Lung (tissue), 12 donors: Measurements from ENCODE around the gene ZNF532. TPM values are rescaled to one million over a fixed set of nuclear protein-coding genes. Genes with fewer than 3 reads are reported as not detected.

ENCODE experiments used
- ATAC-seq: fragments of 200-7000 bp; cut with Tn5 transposase; one replicate; pipeline ENCODE4 v1.9.1; 2020; ENCODE audit warnings: moderate number of reproducible peaks; ENCODE audit not compliant: insufficient read depth, low FRiP score
- DNase-seq, 3 donors: peaks; one replicate each; pipeline ENCODE4 v3.0.0-alpha.2; 2013 to 2017
- H3K27ac ChIP-seq, 2 donors: one replicate each; pipeline ENCODE4 v1.5.1; 2013; ENCODE audit warnings: mild to moderate bottlenecking in 2 of 2, moderate library complexity in 2 of 2, control low read depth in 1 of 2, inconsistent platforms in 1 of 2, low read depth in 1 of 2, low read length in 1 of 2
- H3K27me3 ChIP-seq, 3 donors: one replicate each; pipeline ENCODE4 v1.5.1; 2013; ENCODE audit warnings: low read length in 2 of 3; ENCODE audit not compliant: control insufficient read depth in 3 of 3, insufficient read depth in 3 of 3
- H3K36me3 ChIP-seq, 4 donors: one replicate each; pipeline ENCODE4 v1.5.1; 2013; ENCODE audit warnings: low read length in 4 of 4, mild to moderate bottlenecking in 1 of 4, moderate library complexity in 1 of 4; ENCODE audit not compliant: control insufficient read depth in 4 of 4, insufficient read depth in 4 of 4
- H3K4me1 ChIP-seq, 5 donors: one replicate each; pipeline ENCODE4 v1.5.1; 2013; ENCODE audit warnings: low read length in 5 of 5, mild to moderate bottlenecking in 2 of 5, moderate library complexity in 1 of 5; ENCODE audit not compliant: control insufficient read depth in 5 of 5, insufficient read depth in 5 of 5
- H3K4me3 ChIP-seq: one replicate; pipeline ENCODE4 v1.5.1; 2013; ENCODE audit warnings: mild to moderate bottlenecking, control low read depth, moderate library complexity
- H3K9ac ChIP-seq, 2 donors: one replicate each; pipeline ENCODE4 v1.5.1; 2013; ENCODE audit warnings: low read length in 2 of 2, control low read depth in 1 of 2; ENCODE audit not compliant: insufficient read depth in 1 of 2
- H3K9me3 ChIP-seq, 4 donors: one replicate each; pipeline ENCODE4 v1.5.1; 2013; ENCODE audit warnings: low read length in 3 of 4, mild to moderate bottlenecking in 1 of 4, moderate library complexity in 1 of 4; ENCODE audit not compliant: control insufficient read depth in 4 of 4, insufficient read depth in 3 of 4
- CTCF ChIP-seq: IDR thresholded peaks from 2 replicates; pipeline ENCODE4 v1.5.1; 2012; ENCODE audit warnings: mild to moderate bottlenecking; ENCODE audit errors: control extremely low read depth, extremely low read depth
- WGBS, 2 donors: extraction: QIAGEN DNeasy Blood & Tissue Kit; methylation state at CpG; one replicate each; pipeline ENCODE4 v1.1.7; 2013; 5-methylcytosine and 5-hydroxymethylcytosine counted together
- polyA plus RNA-seq, 2 donors: library from polyadenylated mRNA; stranded (reverse); fragments of 200-250 nt; gene quantifications; one replicate each; pipeline ENCODE4 v1.2.1, GENCODE V29; 2013
- total RNA-seq, 2 donors: library from RNA; depleted of rRNA in 1 of 2; stranded (reverse); fragments of >200 nt in 1 of 2; gene quantifications; one replicate each; pipeline ENCODE4 v1.2.1, GENCODE V29; 2014 to 2021
- donor health status: control.
- donor health status: control.
- donor health status: Bipolar disorder and iron deficiency.
- donor health status: healthy.
- donor health status: DM: yes; HTN: yes; CAD: no.

ZNF532 gene
- total and polyA plus RNA-seq, 4 donors, result 12.3 to 128 (median 38.6) TPM

GRCh38 chr18:58850786-58851469, 13.7 kb upstream of the ZNF532 start:
- no peak overlapping the region for H3K27ac ChIP-seq
- no peak overlapping the region for H3K9ac ChIP-seq
- no peaks in the 10 kb centered on the region for H3K9me3 ChIP-seq
- H3K4me3 ChIP-seq, result no peak overlapping the region
- DNase-seq (peak in 1 of 3 donors; percentile 16), ATAC-seq (no peak)
- H3K4me1 ChIP-seq, result peaks cover 0 to 15% (median 5%) of the 10 kb centered on the region in 5 donors
- H3K36me3 ChIP-seq, result no peaks in the 10 kb centered on the region
- TF ChIP-seq CTCF, result no peak
- WGBS, 2 donors, result 87 to 91% methylated on average over 12 of the region's 12 CpGs
- H3K27me3 ChIP-seq, result no peaks in the 10 kb centered on the region

- no peak for TF ChIP-seq CTCF
- Histone ChIP-seq H3K9me3 (no peaks in the 10 kb centered on the region), H3K27ac (no peak overlapping the region), H3K27me3 (no peaks in the 10 kb centered on the region), H3K4me1 (peaks cover 0 to 15% (median 5%) of the 10 kb centered on the region in 5 donors), H3K4me3 (no peak overlapping the region), H3K36me3 (no peaks in the 10 kb centered on the region), H3K9ac (no peak overlapping the region)
- peak in 2 of 3 donors; percentile 42 to 47 for DNase-seq
- 56 to 83% methylated on average over 5 of the region's 5 CpGs for WGBS, 2 donors
- no peak for ATAC-seq
Measured at GRCh38 chr18:58851856-58852255, 12.8 kb upstream of the ZNF532 start.

- ATAC-seq (no peak), DNase-seq (no peak)
- no peak overlapping the region for H3K4me3 ChIP-seq
- H3K9ac ChIP-seq, result no peak overlapping the region
- H3K4me1 ChIP-seq, result peaks cover 0 to 15% (median 5%) of the 10 kb centered on the region in 5 donors
- no peak for TF ChIP-seq CTCF
- WGBS, 2 donors, result 94 to 96% methylated on average over 4 of the region's 4 CpGs
- no peaks in the 10 kb centered on the region for H3K36me3 ChIP-seq
- no peaks in the 10 kb centered on the region for H3K27me3 ChIP-seq
- no peaks in the 10 kb centered on the region for H3K9me3 ChIP-seq
- H3K27ac ChIP-seq, result no peak overlapping the region
Measured at GRCh38 chr18:58852629-58853028, 12.0 kb upstream of the ZNF532 start.
